Vagina (tissue), 2 donors: ENCODE data around the gene MADD. TPM values are rescaled to one million over a fixed set of nuclear protein-coding genes. Genes with fewer than 3 reads are reported as not detected.
"Not testable (repeated sequence)": the region's sequence is repeated elsewhere in the genome, so short reads cannot be mapped to it uniquely, and the experiment has no call there.

ENCODE experiments used
- DNase-seq, 2 donors: peaks; one replicate each; pipeline ENCODE4 v3.0.0-alpha.2; 2017; ENCODE audit errors: extremely low spot score in 2 of 2
- H3K27ac ChIP-seq: fragments of 200-600 bp; sonication (generic); one replicate; pipeline ENCODE4 v1.5.1; 2019
- H3K27me3 ChIP-seq: fragments of 200-600 bp; sonication (generic); one replicate; pipeline ENCODE4 v1.5.1; 2019
- H3K36me3 ChIP-seq, 2 donors: fragments of 200-600 bp; sonication (generic); one replicate each; pipeline ENCODE4 v1.5.1; 2017 to 2019
- H3K4me1 ChIP-seq: fragments of 200-600 bp; sonication (generic); one replicate; pipeline ENCODE4 v1.5.1; 2019
- H3K4me3 ChIP-seq, 2 donors: fragments of 200-600 bp; sonication (generic); 1 replicate in 1 of 2; 2 replicates in 1 of 2; pipeline ENCODE4 v1.5.1; 2016 to 2019
- H3K9me3 ChIP-seq: fragments of 200-600 bp; sonication (generic); one replicate; pipeline ENCODE4 v1.5.1; 2019
- CTCF ChIP-seq, 3 experiments: fragments of 450-650 bp in 2 of 3; fragments of 200-600 bp in 1 of 3; sonication (generic) in 1 of 3; IDR thresholded peaks; one replicate each; pipeline ENCODE4 v1.5.1; 2017 to 2019; ENCODE audit warnings: antibody characterized with exemption in 3 of 3, mild to moderate bottlenecking in 2 of 3, moderate library complexity in 2 of 3
- POLR2A ChIP-seq, 2 donors: fragments of 450-650 bp; IDR thresholded peaks; one replicate each; pipeline ENCODE4 v1.6.1; 2017; ENCODE audit warnings: antibody characterized with exemption in 2 of 2, mild to moderate bottlenecking in 2 of 2, moderate library complexity in 2 of 2
- POLR2AphosphoS5 ChIP-seq, 2 donors: sonication (generic); formaldehyde crosslinking; IDR thresholded peaks; one replicate each; pipeline ENCODE4 v1.9.0; 2017; ENCODE audit warnings: antibody characterized with exemption in 2 of 2, mild to moderate bottlenecking in 2 of 2, low read depth in 1 of 2; ENCODE audit not compliant: insufficient read depth in 1 of 2
- intact Hi-C: fragments of 100-400 bp; cut with DNase I; formaldehyde crosslinking; loops from one replicate; pipeline ENCODE4 v1.15.1; 2023
- total RNA-seq: library from RNA; depleted of rRNA; stranded (reverse); fragments of >200 nt; gene quantifications from one replicate; pipeline ENCODE4 v1.2.3, GENCODE V29; 2016

The MADD gene
- total RNA-seq, 1 donor from 2014 or later = 56.5 TPM

- intact Hi-C loops = no loop called here
- H3K27ac ChIP-seq = no peak overlapping the region
- no peaks in the 10 kb centered on the region for H3K9me3 ChIP-seq
- H3K27me3 ChIP-seq = no peaks in the 10 kb centered on the region
- H3K4me3 ChIP-seq = no peak overlapping the region
- peaks cover 0 to 18% of the 10 kb centered on the region in 2 donors for H3K36me3 ChIP-seq
- peaks cover 13% of the 10 kb centered on the region for H3K4me1 ChIP-seq
- TF ChIP-seq CTCF (IDR thresholded peaks at IDR 0.05) (no peak), POLR2A (IDR thresholded peaks at IDR 0.05) (no peak), POLR2AphosphoS5 (IDR thresholded peaks at IDR 0.05; ENCODE audit: insufficient read depth in 1 of 2, low read depth in 1 of 2) (no peak)
- DNase-seq = no peak
These were observed 63.6 kb downstream of the MADD start for GRCh38 chr11:47333526-47333845.

- no peak for TF ChIP-seq POLR2AphosphoS5 (IDR thresholded peaks at IDR 0.05; ENCODE audit: insufficient read depth in 1 of 2, low read depth in 1 of 2)
- TF ChIP-seq CTCF (IDR thresholded peaks at IDR 0.05) = no peak
- TF ChIP-seq POLR2A (IDR thresholded peaks at IDR 0.05) = no peak
- H3K36me3 ChIP-seq = peaks cover 0 to 14% of the 10 kb centered on the region in 2 donors
- H3K27ac ChIP-seq = no peak overlapping the region
- H3K9me3 ChIP-seq = no peaks in the 10 kb centered on the region
- intact Hi-C loops = no loop called here
- no peak for DNase-seq
- no peak overlapping the region for H3K4me3 ChIP-seq
- no peaks in the 10 kb centered on the region for H3K27me3 ChIP-seq
- H3K4me1 ChIP-seq = peaks cover 13% of the 10 kb centered on the region
These were observed 64.0 kb downstream of the MADD start for GRCh38 chr11:47333886-47334443.

GRCh38 chr11:47334699-47335411 is 64.9 kb downstream of the MADD start:
- H3K9me3 ChIP-seq, H3K4me1 ChIP-seq, H3K27ac ChIP-seq, intact Hi-C loops, H3K27me3 ChIP-seq, DNase-seq, H3K4me3 ChIP-seq, H3K36me3 ChIP-seq: not testable (repeated sequence)

GRCh38 chr11:47335733-47336132 is 65.8 kb downstream of the MADD start:
- H3K4me1 ChIP-seq = no peaks in the 10 kb centered on the region
- no peaks in the 10 kb centered on the region for H3K27me3 ChIP-seq
- intact Hi-C loops = no loop called here
- no peak for DNase-seq
- no peak overlapping the region for H3K4me3 ChIP-seq
- no peak for TF ChIP-seq CTCF (IDR thresholded peaks at IDR 0.05)
- no peak for TF ChIP-seq POLR2A (IDR thresholded peaks at IDR 0.05)
- TF ChIP-seq POLR2AphosphoS5 (IDR thresholded peaks at IDR 0.05; ENCODE audit: insufficient read depth in 1 of 2, low read depth in 1 of 2) = no peak
- no peak overlapping the region for H3K27ac ChIP-seq
- H3K36me3 ChIP-seq = no peaks in the 10 kb centered on the region
- H3K9me3 ChIP-seq = no peaks in the 10 kb centered on the region

GRCh38 chr11:47336595-47336994 is 66.7 kb downstream of the MADD start:
- no peaks in the 10 kb centered on the region for H3K36me3 ChIP-seq
- intact Hi-C loops = no loop called here
- no peaks in the 10 kb centered on the region for H3K9me3 ChIP-seq
- TF ChIP-seq POLR2AphosphoS5 (IDR thresholded peaks at IDR 0.05; ENCODE audit: insufficient read depth in 1 of 2, low read depth in 1 of 2) (no peak), POLR2A (IDR thresholded peaks at IDR 0.05) (no peak), CTCF (IDR thresholded peaks at IDR 0.05) (no peak)
- DNase-seq = no peak
- no peaks in the 10 kb centered on the region for H3K4me1 ChIP-seq
- no peak overlapping the region for H3K4me3 ChIP-seq
- H3K27ac ChIP-seq = no peak overlapping the region
- no peaks in the 10 kb centered on the region for H3K27me3 ChIP-seq
